Kidney capillary endothelial cell (primary cell): ENCODE measurements around the gene NCEH1.
"Not testable (repeated sequence)": the region's sequence is repeated elsewhere in the genome, so short reads cannot be mapped to it uniquely, and the experiment has no call there.

Experiments used
- DNase-seq: peaks from one replicate; pipeline ENCODE4 v3.0.0-alpha.2; 2018; ENCODE audit warnings: low spot score

Gene NCEH1

DNA sequence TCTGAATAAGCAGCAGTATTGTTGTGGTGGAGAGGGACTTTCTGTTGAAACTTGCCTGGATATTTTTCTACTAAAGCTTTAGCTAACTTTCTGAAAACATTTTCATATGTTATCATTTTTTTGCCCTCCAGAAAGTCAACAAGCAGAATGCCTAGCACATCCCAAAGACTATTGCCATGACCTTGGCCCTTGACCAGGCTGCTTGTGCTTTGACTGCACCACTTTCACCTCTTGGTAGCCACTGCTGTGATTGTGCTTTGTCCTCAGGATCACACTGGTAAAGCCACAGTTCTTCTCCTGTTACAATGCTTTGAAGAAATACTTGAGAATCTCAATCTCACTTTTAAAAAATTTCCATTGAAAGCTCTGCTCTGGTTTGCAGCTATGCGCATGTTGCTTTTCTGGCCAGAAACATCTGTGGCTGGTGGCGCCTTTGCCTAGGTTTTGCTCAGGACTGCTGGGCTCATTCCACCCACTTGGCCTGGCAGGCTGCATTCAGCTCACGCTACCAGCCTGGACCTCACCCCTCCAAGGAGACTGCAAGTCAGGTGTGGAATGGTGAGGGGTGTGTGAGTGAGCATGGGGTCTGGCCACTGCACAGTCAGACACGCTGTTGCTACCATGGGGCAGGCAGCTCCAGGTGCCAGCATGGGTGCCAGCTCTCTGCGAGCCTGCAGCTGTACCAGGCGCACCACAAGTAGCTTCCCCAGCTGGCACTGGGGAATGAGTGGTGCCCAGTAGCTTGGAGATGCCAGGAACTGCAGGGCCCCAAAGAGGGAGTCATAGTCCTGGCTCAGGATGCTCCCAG is 97.8 kb downstream of the NCEH1 start:
- DNase-seq = no peak

DNA sequence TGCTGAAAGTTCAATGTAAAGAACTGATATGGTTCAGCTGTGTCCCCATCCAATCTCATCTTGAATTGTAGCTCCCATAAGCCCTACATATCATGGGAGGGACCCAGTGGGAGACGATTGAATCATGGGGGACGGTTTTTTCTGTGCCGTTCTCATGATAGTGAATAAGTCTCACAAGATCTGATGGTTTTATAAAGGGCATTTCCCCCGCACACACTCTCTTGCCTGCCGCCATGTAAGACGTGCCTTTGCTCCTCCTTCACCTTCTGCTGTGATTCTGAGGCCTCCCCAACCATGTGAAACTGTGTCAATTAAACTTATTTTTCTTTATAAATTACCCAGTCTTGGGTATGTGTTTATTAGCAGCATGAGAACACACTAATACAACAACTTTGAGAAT is 101.1 kb downstream of the NCEH1 start:
- no peak for DNase-seq

GRCh38 chr3:172608575-172608974 is 102.3 kb downstream of the NCEH1 start:
- DNase-seq = no peak

DNA sequence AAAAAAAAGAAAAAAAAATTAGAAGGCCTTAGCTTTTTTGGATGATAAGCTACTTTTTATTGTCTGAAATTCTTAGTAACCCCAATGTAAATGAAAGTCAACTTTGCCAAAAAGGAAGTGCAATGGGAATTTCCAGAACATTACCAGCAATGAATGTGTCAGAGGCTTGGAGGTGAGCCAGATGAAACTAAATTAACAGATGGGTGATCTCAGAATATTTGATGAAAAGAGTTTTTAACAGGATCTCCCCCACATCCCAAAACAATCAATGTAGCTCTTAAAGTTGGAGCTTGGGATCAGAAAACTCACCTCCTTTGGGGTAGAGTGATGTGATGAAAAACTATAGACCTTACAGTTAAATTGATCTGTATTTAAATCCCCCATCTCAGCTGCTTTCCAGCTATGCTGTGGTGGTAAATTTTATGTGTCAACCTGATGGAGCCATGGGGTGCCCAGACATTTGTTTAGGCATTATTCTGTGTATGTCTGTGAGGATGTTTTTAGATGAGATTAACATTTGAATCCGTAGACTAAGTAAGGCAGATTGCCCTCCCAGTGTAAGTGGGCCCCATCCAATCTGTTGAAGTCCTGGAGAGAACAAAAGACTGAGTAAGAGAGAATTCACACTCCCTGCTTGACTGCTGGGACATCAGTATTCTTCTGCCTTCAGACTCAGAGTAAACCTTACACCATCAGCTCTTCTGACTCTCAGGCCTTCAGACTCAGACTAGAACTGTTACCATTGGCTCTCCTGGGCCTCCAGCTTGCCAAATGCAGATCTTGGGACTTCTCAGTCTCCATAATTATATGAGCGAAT is 103.4 kb downstream of the NCEH1 start:
- peak; percentile 58 for DNase-seq

DNA sequence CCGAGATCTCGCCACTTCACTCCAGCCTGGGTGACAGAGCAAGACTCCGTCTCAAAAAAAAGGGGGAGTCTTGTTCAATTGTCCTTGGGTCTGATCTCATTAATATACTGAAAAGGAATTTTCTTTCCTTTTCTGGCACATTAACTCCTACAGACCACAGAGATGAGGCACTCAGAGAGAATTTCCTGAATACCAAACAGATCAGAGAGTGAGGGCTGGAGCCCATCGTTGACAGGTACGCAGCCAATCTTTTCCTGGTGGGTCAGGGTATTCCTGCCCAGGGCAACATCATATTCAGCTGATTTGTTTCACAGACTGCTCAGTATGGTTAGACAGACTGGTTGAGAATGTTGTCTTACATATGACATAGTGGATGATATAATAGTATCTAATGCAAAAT is 104.8 kb downstream of the NCEH1 start:
- DNase-seq = no peak

- no peak for DNase-seq
Measured at GRCh38 chr3:172604895-172605646, 105.8 kb downstream of the NCEH1 start.

DNA sequence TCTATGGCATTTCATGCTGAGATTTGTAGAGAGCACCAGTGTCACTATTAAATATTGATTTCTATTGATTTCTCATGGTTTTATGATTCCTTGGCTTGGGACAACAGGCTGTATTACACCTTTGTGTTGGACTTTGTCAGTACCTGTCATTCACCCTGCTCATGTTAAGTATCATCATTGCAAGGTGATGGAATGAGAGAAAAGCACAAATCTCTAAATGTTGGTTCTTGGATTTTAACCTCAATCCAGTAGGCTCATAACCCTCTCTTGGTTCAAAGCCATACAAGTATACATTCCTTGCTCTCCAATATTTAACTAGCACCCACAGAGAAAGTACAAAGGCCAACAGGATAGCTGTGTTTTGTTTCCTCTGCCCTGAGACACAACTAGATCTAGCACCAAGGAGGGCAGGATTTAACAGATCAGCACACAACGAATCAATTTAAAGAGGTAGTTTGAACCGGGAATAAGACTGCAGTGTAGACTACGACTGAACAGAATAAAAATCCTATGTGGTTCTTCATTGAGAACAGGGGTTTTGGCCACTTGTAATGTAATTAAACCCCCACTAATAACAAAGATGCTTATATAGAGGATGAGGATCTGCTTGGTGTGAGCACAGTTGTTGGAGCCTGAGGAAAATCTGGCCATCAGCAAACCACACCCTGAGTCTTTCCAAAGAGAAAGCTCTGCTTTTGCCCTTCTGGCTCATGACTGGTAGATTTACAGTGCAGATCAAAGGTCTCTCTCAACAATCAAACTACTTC is 109.6 kb downstream of the NCEH1 start:
- DNase-seq = no peak

DNA sequence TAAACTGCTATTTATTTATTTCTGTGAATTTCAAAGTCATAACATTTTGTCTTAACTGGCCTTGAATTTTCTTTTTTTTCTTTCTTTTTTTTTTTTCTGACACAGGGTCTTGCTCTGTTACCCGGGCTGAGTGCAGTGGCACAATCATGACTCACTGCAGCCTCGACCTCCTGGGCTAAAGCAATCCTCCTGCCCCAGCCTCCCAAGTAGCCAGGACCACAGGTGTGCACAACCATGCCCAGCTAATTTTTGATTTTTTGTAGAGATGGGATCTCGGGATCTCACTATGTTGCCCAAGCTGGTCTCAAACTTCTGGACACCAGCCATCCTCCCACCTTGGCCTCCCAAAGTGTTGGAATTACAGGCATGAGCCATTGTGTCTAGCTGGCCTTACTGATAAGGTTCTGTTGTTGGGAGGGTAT is 110.2 kb downstream of the NCEH1 start:
- no peak for DNase-seq

DNA sequence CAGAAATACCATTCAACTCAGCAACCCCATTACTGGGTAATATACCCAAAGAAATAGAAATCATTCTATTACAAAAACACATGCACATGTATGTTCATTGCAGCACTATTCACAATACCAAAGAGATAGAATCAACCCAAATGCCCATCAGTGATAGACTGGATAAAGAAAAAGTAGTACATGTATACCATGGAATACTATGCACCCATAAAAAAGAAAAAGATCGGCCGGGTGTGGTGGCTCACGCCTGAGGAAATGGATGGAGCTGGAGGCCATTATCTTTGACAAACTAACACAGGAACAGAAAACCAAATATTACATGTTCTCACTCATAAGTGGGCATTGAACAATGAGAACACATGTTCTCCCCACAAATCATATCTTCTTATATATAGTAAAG is 112.0 kb downstream of the NCEH1 start:
- no peak for DNase-seq

DNA sequence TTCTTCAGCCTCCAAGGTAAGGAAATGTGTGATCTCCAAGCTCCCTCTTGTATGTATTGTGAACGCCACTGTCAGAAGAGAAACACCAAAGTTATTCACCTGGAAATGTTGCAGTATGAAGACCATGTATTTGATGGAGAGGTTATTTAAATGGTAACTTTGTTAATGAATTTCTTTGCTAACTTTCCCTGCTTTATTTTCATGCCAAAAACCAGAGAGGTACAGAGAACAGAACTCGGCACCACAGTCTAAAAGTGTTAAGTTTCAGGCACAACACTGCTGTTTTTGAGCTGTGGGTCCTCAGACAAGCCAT is 114.5 kb downstream of the NCEH1 start:
- no peak for DNase-seq

GRCh38 chr3:172595664-172596393 is 115.0 kb downstream of the NCEH1 start:
- peak; percentile 47 for DNase-seq

GRCh38 chr3:172594900-172595663 is 115.8 kb downstream of the NCEH1 start:
- not testable (repeated sequence) for DNase-seq

DNA sequence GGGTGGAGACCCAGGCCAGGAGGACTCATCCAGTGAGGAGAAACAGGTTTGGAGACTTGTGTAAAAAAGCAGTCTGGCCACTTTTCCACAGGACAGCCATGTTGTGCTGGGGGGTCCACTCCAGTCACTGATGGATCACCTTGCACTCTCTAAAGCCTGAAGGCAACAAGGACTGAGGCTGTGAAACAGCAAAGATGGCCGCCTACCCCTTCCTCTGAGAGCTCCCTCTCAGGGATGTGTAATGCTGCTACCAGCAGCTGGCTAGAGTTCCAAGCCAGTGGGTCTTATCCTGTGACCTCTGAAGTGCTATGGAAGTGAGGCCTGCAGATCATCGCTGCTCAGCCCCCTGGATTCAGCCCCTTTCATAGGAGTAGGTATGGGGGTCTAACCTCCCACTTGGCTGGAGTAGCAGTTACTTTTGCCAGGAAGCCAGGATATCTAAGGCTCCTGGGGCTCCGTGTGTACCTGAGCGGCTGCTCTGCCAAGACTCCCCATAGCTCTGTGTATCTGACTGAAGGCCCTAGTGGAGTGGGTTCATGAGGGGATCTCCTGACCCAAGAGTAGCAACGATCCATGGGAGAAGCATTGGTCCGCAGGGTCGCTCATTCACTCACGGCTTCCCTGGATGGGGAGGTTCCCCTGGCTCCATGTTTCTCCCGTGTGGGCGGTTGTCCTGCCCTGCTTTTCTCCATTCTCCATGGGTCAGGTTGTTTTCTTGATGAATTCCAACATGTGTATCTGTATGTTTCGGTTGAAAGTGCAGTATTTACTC is 117.8 kb downstream of the NCEH1 start:
- no peak for DNase-seq

DNA sequence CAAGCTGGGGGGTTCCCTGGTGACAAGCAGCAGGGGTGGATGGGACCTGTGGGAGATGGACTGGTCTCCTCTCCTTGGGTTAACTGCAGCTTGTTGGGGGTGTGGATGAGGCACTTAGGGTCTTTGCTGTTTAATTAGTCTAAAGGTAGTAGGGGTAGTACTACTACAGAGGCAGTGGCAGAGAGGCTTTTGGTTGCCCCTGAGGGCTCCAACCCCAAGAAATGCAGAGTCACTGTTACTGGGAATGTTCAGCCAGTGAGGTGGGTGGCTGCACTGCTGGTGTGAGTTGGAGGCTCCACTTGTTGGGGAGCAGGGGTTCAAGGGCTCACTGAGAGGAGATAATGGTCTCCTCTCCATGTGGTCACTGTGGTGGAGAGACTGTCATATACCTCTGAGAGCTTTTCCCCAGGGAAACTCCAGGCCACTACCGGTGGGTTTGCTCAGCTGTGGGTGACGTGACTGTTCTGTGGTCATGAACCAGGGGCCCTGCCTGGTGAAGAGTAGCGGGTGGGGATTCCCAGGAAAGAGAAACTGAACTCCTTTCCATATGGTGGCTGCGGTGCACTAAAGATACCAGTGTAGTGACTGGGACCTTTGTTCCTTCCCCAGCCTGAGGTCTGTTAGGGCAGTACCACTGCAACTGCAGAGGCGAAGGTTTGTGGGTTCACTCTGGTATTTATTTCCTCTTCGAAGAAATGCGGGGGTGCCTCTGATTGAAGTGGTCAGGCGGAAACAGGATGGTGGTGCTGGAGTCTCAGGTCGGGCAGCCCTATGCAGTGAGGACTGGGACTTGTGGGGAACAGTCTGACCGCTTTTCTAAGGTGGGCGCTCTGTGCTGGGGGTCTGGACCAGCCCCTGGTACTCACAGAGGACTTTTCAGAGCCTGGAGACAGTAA is 118.7 kb downstream of the NCEH1 start:
- no peak for DNase-seq

DNA sequence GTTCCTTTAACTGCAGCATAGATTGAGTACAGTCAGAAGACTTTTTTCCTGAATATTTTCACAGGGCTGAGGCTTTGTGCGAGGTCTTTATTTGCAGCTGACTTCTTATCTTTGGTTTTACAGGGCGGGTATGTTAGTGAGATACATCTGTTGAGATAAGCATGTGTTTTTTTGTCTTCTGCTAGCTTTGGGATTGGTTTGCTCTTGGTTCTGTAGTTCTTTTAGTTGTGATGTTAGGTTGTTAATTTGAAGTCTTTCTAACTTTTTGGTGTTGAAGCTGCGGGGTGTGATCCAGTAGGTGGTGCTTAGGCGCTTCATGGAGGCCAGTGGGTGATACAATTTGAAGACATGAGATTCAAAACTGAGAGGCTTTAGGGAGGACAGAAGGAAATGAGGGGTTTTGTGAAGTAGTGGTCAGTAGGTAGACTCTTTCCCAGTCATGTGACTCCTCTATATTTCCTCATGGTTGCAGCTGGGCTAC is 119.7 kb downstream of the NCEH1 start:
- DNase-seq = no peak

DNA sequence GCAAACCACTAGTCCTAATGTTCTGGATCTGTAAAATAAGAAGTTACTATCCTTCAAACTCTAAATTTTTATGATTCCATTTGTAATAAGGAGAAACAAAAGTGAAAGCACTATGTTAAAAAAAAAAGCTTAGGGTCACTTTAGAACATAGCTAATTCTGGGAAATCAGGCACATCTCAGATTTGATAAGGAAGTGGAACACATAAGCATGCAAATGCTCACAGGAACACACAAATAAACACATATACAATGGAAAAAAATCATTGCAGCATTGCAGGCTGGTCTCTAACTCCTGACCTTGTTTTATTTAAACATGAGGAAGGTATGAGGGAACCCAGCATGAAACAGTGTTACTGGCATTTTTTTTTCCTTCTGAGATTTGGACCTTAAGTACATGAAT is 124.4 kb downstream of the NCEH1 start:
- no peak for DNase-seq

- DNase-seq = no peak
Measured at GRCh38 chr3:172585954-172586353, 124.9 kb downstream of the NCEH1 start.

DNA sequence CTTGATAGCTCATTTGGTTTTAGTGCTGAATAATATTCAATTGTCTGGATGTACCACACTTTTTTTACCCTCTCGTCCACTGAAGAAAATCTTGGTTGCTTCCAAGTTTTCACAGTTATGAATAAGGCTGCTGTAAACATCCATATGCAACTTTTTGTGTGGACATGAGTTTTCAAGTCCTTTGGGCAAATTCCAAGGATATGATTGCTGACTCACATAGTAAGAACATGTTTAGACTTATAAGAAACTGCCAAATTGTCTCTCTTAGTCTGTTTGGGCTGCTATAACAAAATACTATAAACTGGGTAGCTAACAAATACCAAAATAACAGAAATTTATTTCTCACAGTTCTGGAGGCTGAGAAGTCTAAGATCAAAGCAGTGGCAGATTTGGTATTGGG is 128.2 kb downstream of the NCEH1 start:
- DNase-seq = no peak

DNA sequence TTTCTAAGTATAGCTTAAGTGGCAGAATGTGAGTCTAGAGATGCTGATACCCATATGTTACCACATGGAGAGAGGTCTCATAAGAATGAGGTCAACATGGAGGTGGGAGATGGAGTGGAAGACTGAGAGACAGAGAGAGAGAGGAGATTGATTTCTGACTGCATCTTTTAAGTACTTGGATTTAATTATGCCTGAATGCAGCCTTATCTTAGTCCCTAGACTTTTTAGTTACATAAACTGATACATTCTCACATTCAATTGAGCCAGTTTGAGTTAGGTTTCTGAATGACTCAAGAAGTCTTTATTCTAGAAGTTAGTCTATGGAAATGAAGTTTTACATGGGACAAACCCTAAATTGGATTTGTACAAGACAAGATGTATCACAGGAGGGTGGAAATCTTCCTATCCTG is 129.1 kb downstream of the NCEH1 start:
- DNase-seq = no peak
